ENCODE data around the gene IHH. TPM values are rescaled to one million over a fixed set of nuclear protein-coding genes. Genes with fewer than 3 reads are reported as not detected.

The IHH gene
- total and polyA plus RNA-seq, 2 donors (not counting 3 experiments of a cell fraction or from before 2014, with no cell fraction given), result 0.03 TPM; not detected in 1

- Histone ChIP-seq H3K27me3 (ENCODE audit: control insufficient read depth in 2 of 2, insufficient read depth in 2 of 2, low read length in 2 of 2) (no peaks in the 10 kb centered on the region), H4K20me1 (replicated peaks; ENCODE audit: control insufficient read depth, extremely low read depth, insufficient read depth, low read length) (no peaks in the 10 kb centered on the region), H3K79me2 (ENCODE audit: control insufficient read depth, insufficient read depth, low read length) (no peaks in the 10 kb centered on the region), H3K36me3 (ENCODE audit: control insufficient read depth in 2 of 2, extremely low read depth in 1 of 2, insufficient read depth in 2 of 2, low read length in 2 of 2) (peaks cover 0 to 9% of the 10 kb centered on the region in 2 experiments), H2AFZ (ENCODE audit: low read depth, low read length) (no peak overlapping the region), H3K4me1 (ENCODE audit: control insufficient read depth, extremely low read depth, insufficient read depth, low read length) (no peaks in the 10 kb centered on the region), H3K27ac (ENCODE audit: insufficient read depth, low read depth, low read length) (no peak overlapping the region), H3K9me3 (replicated peaks; ENCODE audit: control insufficient read depth, insufficient read depth, low read length) (no peaks in the 10 kb centered on the region), H3K9me1 (replicated peaks; ENCODE audit: control insufficient read depth, extremely low read depth, insufficient read depth, low read length) (no peaks in the 10 kb centered on the region), H3K9ac (replicated peaks; ENCODE audit: extremely low read depth, insufficient read depth, low read length) (no peak overlapping the region), H3K4me2 (ENCODE audit: insufficient read depth, low read length) (no peak overlapping the region), H3K4me3 (replicated peaks in 1 of 3; ENCODE audit: insufficient read depth in 1 of 3, low read depth in 1 of 3, low read length in 3 of 3) (no peak overlapping the region)
- CTCF ChIA-PET, result interaction anchor here (0.6 to 7.3 kb wide), 24 partner anchors 9 to 314 kb away, joined by 3 to 135 read pairs (median 6); partner anchors contain the start of genes DNPEP, FEV and IHH
- FAIRE-seq (peak; percentile 61), DNase-seq (ENCODE audit: low read depth, low spot score) (peak; percentile 23)
- POLR2A ChIA-PET, result no interaction called here
- dilution Hi-C loops (cut with MboI; ENCODE audit: extremely low pct_ligation_motif_present, low sequenced_read_pairs), result no loop called here
- intact Hi-C loops (cut with micrococcal nuclease), result loop anchor here (1.0 kb wide), 2 partner anchors 31 to 46 kb away; no protein-coding TSS in a partner anchor
- TF ChIP-seq GATA2 (IDR thresholded peaks at IDR 0.05; ENCODE audit: insufficient read depth, insufficient read length, low read depth, low read length) (no peak), CTCF (IDR thresholded peaks at IDR 0.05; ENCODE audit: extremely low read depth in 1 of 2, insufficient read depth in 1 of 2, low read depth in 1 of 2, low read length in 2 of 2) (peak; percentile 60 to 65)
- BruUV-seq (replicated peaks), result no TSS peak
Observed at GRCh38 chr2:219073413-219074129, 12.8 kb upstream of the IHH start.

- H4K20me1 ChIP-seq (replicated peaks; ENCODE audit: control insufficient read depth, extremely low read depth, insufficient read depth, low read length), result no peaks in the 10 kb centered on the region
- H3K9me3 ChIP-seq (replicated peaks; ENCODE audit: control insufficient read depth, insufficient read depth, low read length), result no peaks in the 10 kb centered on the region
- no peak overlapping the region for H2AFZ ChIP-seq (ENCODE audit: low read depth, low read length)
- no peaks in the 10 kb centered on the region for H3K4me1 ChIP-seq (ENCODE audit: control insufficient read depth, extremely low read depth, insufficient read depth, low read length)
- intact Hi-C loops (cut with micrococcal nuclease), result loop anchor here (1.0 kb wide), 2 partner anchors 32 to 47 kb away; no protein-coding TSS in a partner anchor
- DNase-seq (ENCODE audit: low read depth, low spot score) (no peak), FAIRE-seq (no peak)
- dilution Hi-C loops (cut with MboI; ENCODE audit: extremely low pct_ligation_motif_present, low sequenced_read_pairs), result no loop called here
- no TSS peak for BruUV-seq (replicated peaks)
- no peaks in the 10 kb centered on the region for H3K27me3 ChIP-seq (ENCODE audit: control insufficient read depth in 2 of 2, insufficient read depth in 2 of 2, low read length in 2 of 2)
- ChIA-PET POLR2A (no interaction called here), CTCF (interaction anchor here (0.6 to 7.3 kb wide), 28 partner anchors 9 to 315 kb away, joined by 3 to 135 read pairs (median 5); partner anchors contain the start of genes DNPEP, FEV and IHH)
- H3K9ac ChIP-seq (replicated peaks; ENCODE audit: extremely low read depth, insufficient read depth, low read length), result no peak overlapping the region
- H3K4me2 ChIP-seq (ENCODE audit: insufficient read depth, low read length), result no peak overlapping the region
- H3K9me1 ChIP-seq (replicated peaks; ENCODE audit: control insufficient read depth, extremely low read depth, insufficient read depth, low read length), result no peaks in the 10 kb centered on the region
- no peaks in the 10 kb centered on the region for H3K79me2 ChIP-seq (ENCODE audit: control insufficient read depth, insufficient read depth, low read length)
- no peak overlapping the region for H3K4me3 ChIP-seq (replicated peaks in 1 of 3; ENCODE audit: insufficient read depth in 1 of 3, low read depth in 1 of 3, low read length in 3 of 3)
- H3K36me3 ChIP-seq (ENCODE audit: control insufficient read depth in 2 of 2, extremely low read depth in 1 of 2, insufficient read depth in 2 of 2, low read length in 2 of 2), result peaks cover 0 to 9% of the 10 kb centered on the region in 2 experiments
- H3K27ac ChIP-seq (ENCODE audit: insufficient read depth, low read depth, low read length), result no peak overlapping the region
- TF ChIP-seq MYC (IDR thresholded peaks at IDR 0.05; ENCODE audit: low read depth, low read length) (no peak), POLR2A (IDR thresholded peaks at IDR 0.05; ENCODE audit: low read depth, low read length) (no peak), POLR2AphosphoS5 (IDR thresholded peaks at IDR 0.05; ENCODE audit: insufficient read depth, low read depth, low read length) (no peak), GATA2 (IDR thresholded peaks at IDR 0.05; ENCODE audit: insufficient read depth, insufficient read length, low read depth, low read length) (no peak), EZH2 (IDR thresholded peaks at IDR 0.05; ENCODE audit: borderline replicate concordance, low read depth, low read length, severe bottlenecking) (no peak), FOS (IDR thresholded peaks at IDR 0.05; ENCODE audit: borderline replicate concordance, insufficient read depth, low read length) (no peak), MAX (IDR thresholded peaks at IDR 0.05; ENCODE audit: insufficient read depth, insufficient read length) (no peak), CTCF (IDR thresholded peaks at IDR 0.05; ENCODE audit: extremely low read depth in 1 of 2, insufficient read depth in 1 of 2, low read depth in 1 of 2, low read length in 2 of 2) (no peak), JUN (IDR thresholded peaks at IDR 0.05; ENCODE audit: borderline replicate concordance, insufficient read depth, insufficient read length, low read depth) (no peak)
Observed at GRCh38 chr2:219072741-219073250, 12.1 kb upstream of the IHH start.

Data from endothelial cell of umbilical vein (primary cell).